Loucy (cell line): ENCODE data around the gene TSPAN17.

Experiments
- H2AFZ ChIP-seq: fragments of 200-600 bp; sonication (generic); 2 replicates; pipeline ENCODE4 v1.6.0; 2016; ENCODE audit warnings: antibody characterized with exemption, mild to moderate bottlenecking, low read length, moderate library complexity
- H3F3A ChIP-seq: fragments of 200-600 bp; 2 replicates; pipeline ENCODE4 v1.6.0; 2016; ENCODE audit warnings: antibody characterized with exemption, low read depth, mild to moderate bottlenecking
- H3K27me3 ChIP-seq: fragments of 200-600 bp; sonication (generic); 2 replicates; pipeline ENCODE4 v1.6.1; 2014; ENCODE audit warnings: low read length, mild to moderate bottlenecking; ENCODE audit not compliant: insufficient read depth, poor library complexity, severe bottlenecking
- H3K36me3 ChIP-seq: fragments of 200-600 bp; sonication (generic); 2 replicates; pipeline ENCODE4 v1.6.1; 2016; ENCODE audit warnings: low read length; ENCODE audit not compliant: insufficient read depth
- H3K4me1 ChIP-seq: fragments of 200-600 bp; sonication (generic); 2 replicates; pipeline ENCODE4 v1.5.1; 2014; ENCODE audit warnings: low read length, mild to moderate bottlenecking; ENCODE audit not compliant: insufficient read depth, poor library complexity, severe bottlenecking
- H3K4me2 ChIP-seq: fragments of 200-600 bp; sonication (generic); 2 replicates; pipeline ENCODE4 v1.6.0; 2014; ENCODE audit warnings: antibody characterized with exemption, low read length, low read depth, mild to moderate bottlenecking; ENCODE audit not compliant: poor library complexity, severe bottlenecking
- H3K4me3 ChIP-seq: fragments of 200-600 bp; sonication (generic); 2 replicates; pipeline ENCODE4 v1.5.1; 2014; ENCODE audit warnings: low read length, mild to moderate bottlenecking, mixed read lengths; ENCODE audit not compliant: poor library complexity, severe bottlenecking
- H3K79me2 ChIP-seq: fragments of 200-600 bp; sonication (generic); 2 replicates; pipeline ENCODE4 v1.6.1; 2014; ENCODE audit warnings: low read length; ENCODE audit not compliant: insufficient read depth
- H3K9ac ChIP-seq: fragments of 200-600 bp; sonication (generic); 2 replicates; pipeline ENCODE4 v1.6.0; 2014; ENCODE audit warnings: mild to moderate bottlenecking, low read depth, low read length, moderate library complexity; ENCODE audit not compliant: poor library complexity, severe bottlenecking
- H3K9me2 ChIP-seq: fragments of 200-600 bp; sonication (generic); replicated peaks from 2 replicates; pipeline ENCODE4 v1.6.1; 2016; ENCODE audit warnings: low read depth, low read length, mixed read lengths
- H3K9me3 ChIP-seq: fragments of 200-600 bp; sonication (generic); 2 replicates; pipeline ENCODE4 v1.6.1; 2014; ENCODE audit warnings: mild to moderate bottlenecking, antibody characterized with exemption, low read length, low read depth; ENCODE audit not compliant: insufficient read depth
- H4K20me1 ChIP-seq: fragments of 200-600 bp; sonication (generic); 2 replicates; pipeline ENCODE4 v1.6.0; 2014; ENCODE audit warnings: antibody characterized with exemption, low read length, mild to moderate bottlenecking; ENCODE audit not compliant: insufficient read depth, poor library complexity, severe bottlenecking
- CTCF ChIP-seq: fragments of 200-600 bp; sonication (generic); conservative IDR thresholded peaks from 2 replicates; pipeline ENCODE4 v1.5.1; 2014; ENCODE audit warnings: mild to moderate bottlenecking, antibody characterized with exemption, low read length
- EZH2phosphoT487 ChIP-seq: fragments of 200-600 bp; IDR thresholded peaks from 2 replicates; pipeline ENCODE4 v1.6.1; 2018; ENCODE audit warnings: antibody characterized with exemption, mild to moderate bottlenecking, moderate library complexity, borderline replicate concordance

The TSPAN17 gene

GRCh38 chr5:176647843-176648473 lies 674 bp downstream of the TSPAN17 start:
- peak overlapping the region; percentile 80 for H3K9ac ChIP-seq
- peaks cover 7% of the 10 kb centered on the region; the same call in 1 of the 2 replicates for H3K79me2 ChIP-seq
- no peaks in the 10 kb centered on the region for H3K9me3 ChIP-seq
- H2AFZ ChIP-seq, result peak overlapping the region; percentile 86
- H3K9me2 ChIP-seq, result no peaks in the 10 kb centered on the region
- no peak for TF ChIP-seq EZH2phosphoT487
- no peak for TF ChIP-seq CTCF
- H3K4me1 ChIP-seq, result peaks cover 12% of the 10 kb centered on the region
- no peaks in the 10 kb centered on the region for H3K36me3 ChIP-seq
- no peaks in the 10 kb centered on the region for H3K27me3 ChIP-seq
- H3K4me3 ChIP-seq, result peak overlapping the region; percentile 86
- H3K4me2 ChIP-seq, result peak overlapping the region; percentile 79
- H3F3A ChIP-seq, result no peaks in the 10 kb centered on the region
- H4K20me1 ChIP-seq, result no peaks in the 10 kb centered on the region

DNA sequence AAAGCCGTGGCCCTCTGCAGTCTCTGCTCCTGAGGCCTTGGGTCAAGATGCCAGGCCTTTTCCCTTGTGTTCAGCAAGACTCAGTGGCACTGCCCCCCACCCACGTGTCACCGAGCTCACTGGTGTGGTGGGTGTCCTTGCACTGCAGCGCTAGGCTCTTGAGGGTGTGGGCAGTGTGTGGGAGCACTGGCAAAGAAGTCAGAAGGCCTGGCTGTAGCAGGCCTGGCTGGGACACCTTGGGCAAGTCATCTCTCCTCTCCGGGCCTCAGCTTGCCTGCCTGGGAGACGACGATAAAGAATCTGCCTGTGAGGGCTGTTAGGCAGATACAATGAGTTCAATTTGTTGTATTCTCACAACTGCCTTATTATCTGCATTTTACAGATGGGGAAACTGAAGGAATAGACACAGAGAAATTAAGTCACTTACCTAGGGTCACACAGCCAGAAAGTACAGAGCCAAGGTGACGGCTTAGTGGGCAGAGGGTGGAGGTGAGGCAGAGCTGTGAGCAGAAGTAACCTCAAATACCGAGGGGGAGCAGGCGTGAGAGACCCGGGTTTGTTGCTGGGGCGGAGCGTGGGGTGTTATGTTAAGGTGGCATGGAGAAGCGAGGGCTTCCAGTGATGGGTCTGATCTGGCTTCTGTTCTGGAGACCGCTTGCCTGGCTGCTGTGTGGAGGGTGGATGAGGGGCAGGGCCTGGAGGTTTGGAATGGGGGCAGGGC lies 1.4 kb downstream of the TSPAN17 start:
- H2AFZ ChIP-seq, result no peak overlapping the region

GRCh38 chr5:176650354-176650884 lies 3.1 kb downstream of the TSPAN17 start:
- Histone ChIP-seq H3K79me2 (peaks cover 7% of the 10 kb centered on the region; the same call in 1 of the 2 replicates), H3K9me2 (no peaks in the 10 kb centered on the region), H3K9me3 (no peaks in the 10 kb centered on the region), H3F3A (no peaks in the 10 kb centered on the region), H2AFZ (no peak overlapping the region), H3K4me2 (no peak overlapping the region), H4K20me1 (no peaks in the 10 kb centered on the region), H3K36me3 (no peaks in the 10 kb centered on the region), H3K4me3 (no peak overlapping the region), H3K27me3 (no peaks in the 10 kb centered on the region), H3K9ac (no peak overlapping the region), H3K4me1 (peaks cover 12% of the 10 kb centered on the region)
- TF ChIP-seq EZH2phosphoT487 (no peak), CTCF (no peak)

More for the DNA sequence above, 1.4 kb downstream of the TSPAN17 start:
- Histone ChIP-seq H3K36me3 (no peaks in the 10 kb centered on the region), H4K20me1 (no peaks in the 10 kb centered on the region), H3K9me3 (no peaks in the 10 kb centered on the region), H3K4me2 (peak overlapping the region; percentile 79), H3K27me3 (no peaks in the 10 kb centered on the region), H3F3A (no peaks in the 10 kb centered on the region), H3K4me1 (peaks cover 12% of the 10 kb centered on the region), H3K79me2 (peaks cover 7% of the 10 kb centered on the region; the same call in 1 of the 2 replicates), H3K9me2 (no peaks in the 10 kb centered on the region), H3K4me3 (peak overlapping the region; percentile 86), H3K9ac (peak overlapping the region; percentile 80)
- no peak for TF ChIP-seq CTCF
- TF ChIP-seq EZH2phosphoT487, result no peak
